Mucosa of gallbladder (tissue), 1 donor: ENCODE results near the gene CCDC117. TPM values are rescaled to one million over a fixed set of nuclear protein-coding genes. Genes with fewer than 3 reads are reported as not detected.
"Not testable (repeated sequence)": the region's sequence is repeated elsewhere in the genome, so short reads cannot be mapped to it uniquely, and the experiment has no call there.

Experiments used
- DNase-seq: peaks from one replicate; pipeline ENCODE4 v3.0.0-alpha.2; 2020; ENCODE audit warnings: low spot score
- total RNA-seq: library from RNA; stranded (reverse); gene quantifications from one replicate; pipeline ENCODE4 v1.2.1, GENCODE V29; 2021
- donor health status: DM: no; HTN: no; CAD: no.

The CCDC117 gene
- total RNA-seq, 1 donor from 2014 or later = 26.2 TPM

DNA sequence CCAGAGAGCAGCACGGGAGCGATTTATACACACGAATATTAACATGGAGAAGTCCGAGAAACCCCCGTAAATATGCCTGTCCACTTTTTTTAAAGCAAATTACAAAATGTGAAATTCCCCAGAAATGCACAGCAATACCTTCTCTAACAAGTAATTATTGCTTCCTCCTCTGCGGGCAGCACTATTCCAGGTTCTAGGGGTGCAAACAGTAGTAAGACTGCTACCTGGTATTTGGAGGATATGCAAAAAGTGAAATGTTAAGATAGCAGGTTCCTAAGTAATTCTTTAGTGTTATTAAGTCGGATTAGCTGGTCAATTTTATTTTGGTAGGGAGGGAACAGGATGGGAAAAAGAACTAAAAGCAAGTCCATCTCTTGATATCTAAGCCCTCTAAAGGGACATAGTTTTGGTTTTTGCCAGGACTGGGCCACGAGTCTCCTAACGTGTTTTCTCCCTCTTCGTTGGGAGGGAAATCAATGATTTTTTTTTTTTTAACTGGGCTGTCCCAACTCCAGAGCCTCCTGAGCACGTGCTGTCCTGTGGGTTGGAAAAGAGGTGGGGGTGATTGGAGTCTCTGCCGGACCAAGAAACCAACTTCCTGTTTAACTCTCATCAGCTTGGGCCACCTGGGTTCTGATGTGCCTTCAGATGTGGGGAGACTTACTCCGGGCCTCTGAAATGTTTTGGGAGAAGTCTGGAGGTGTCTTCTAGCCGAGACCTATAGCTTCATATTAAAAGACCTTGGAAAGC lies 29.5 kb downstream of the CCDC117 start:
- DNase-seq = peak; percentile 40

DNA sequence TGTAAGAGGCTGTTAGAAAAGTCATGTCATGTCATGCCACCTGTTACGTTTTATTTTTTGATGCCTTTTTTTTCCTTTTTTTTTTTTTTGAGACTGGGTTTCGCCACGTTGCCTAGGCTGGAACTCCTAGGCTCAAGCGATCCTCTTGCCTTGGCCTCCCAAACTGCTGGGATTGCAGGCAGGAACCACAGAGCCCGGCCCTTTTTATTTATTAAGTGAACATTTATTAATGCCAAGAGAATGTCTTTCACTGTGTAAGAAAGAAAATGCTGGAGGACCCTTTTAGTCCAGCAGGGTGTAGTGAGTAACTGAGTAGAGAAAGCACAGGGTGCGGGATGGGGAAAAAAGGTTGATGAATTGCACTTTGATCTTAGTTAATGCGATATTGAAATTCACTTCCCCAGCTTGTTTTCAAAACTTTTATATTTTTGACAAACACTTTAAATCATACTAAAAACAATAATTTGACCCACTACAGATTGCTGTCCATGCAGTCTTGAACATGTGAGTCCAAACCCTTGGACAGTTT lies 30.2 kb downstream of the CCDC117 start:
- no peak for DNase-seq

DNA sequence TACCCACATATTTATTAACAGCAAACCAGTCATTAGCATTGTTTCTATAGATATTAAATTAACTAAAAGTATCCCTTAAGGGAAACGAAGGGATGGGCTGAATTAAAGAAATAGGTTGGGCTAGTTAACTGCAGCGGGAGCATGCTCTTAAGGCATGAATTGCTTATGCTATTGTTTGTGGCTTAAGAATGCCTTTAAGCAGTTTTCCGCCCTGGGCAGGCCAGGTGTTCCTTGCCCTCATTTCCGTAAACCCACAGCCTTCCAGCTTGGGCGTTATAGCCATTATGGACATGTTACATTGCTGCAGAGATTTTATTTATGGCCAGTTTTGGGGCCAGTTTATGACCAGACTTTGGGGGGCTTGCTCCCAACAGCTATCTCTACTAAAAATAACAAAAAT lies 32.9 kb downstream of the CCDC117 start:
- not testable (repeated sequence) for DNase-seq

DNA sequence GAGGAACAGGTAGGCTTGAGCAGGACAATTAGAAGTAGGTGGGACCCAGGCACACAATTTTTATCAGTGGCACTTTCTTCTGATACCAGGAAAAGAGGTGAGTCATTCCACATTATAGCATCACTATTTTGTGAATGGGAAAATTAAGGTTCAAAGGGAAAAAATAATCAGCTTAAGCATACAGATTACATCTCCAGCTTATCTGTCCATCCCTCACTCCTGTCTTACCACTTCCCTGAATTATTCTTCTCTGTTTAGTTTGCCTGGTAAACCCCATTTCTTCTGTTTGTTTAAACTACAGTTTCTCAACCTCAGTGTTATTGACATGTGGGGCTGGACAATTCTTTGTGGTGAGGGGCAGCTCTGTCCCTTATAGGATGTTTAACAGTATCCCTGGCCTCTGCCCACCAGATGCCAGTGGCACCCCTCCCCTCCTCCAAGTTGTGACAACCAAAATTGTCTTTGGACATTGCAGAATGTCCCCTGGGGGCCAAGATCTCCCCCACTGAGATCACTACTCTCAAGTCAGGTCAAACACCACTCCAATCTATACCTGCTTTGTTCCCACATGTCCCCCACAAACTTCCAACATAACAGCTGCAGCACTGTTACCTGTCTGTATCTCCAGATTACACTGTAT lies 36.3 kb downstream of the CCDC117 start:
- no peak for DNase-seq

DNA sequence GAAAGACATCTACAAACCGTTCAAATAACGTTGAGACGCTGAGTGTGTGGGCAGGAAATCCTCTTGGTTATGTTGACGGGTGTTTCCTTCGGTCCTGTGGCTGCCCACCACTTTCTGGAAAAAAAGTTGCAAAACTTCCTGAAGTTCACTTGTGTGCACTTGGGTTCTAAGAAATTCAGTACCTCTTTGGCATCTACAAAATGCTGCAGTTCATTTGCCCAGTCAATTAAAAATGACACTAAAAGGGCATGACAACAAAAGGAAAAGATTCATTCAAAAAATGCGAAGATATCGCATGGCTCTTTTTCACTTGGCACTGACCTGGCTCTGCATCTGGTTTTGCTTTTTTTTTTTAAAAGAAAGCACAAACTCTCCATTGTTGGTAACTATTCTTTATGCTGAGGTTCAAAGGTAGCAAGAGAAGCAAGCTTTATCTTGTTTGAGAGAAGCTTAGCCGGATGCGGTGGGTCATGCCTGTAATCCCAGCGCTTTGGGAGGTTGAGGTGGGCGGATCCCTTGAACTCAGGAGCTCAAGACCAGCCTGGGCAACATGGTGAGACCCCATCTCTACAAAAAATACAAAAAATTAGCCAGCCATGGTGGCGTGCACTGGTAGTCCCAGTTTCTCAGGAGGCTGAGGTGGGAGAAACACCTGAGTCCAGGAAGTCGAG lies 38.5 kb downstream of the CCDC117 start:
- DNase-seq = peak; percentile 15

DNA sequence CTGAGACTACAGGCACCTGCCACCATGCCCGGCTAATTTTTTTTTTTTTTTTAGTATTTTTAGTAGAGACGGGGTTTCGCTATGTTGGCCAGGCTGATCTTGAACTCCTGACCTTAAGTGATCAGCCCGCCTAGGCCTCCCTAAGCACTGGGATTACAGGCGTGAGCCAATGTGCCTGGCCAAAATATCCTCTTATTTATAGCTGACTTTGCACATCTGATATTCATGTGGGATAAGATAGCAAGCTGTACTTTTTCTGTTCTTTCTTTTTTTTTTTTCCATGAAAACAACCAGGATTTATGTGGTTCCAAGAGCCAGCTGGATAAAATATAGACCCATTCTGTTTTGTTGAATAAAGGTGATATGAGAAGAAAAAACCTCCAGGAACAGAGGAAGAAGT lies 40.0 kb downstream of the CCDC117 start:
- no peak for DNase-seq

DNA sequence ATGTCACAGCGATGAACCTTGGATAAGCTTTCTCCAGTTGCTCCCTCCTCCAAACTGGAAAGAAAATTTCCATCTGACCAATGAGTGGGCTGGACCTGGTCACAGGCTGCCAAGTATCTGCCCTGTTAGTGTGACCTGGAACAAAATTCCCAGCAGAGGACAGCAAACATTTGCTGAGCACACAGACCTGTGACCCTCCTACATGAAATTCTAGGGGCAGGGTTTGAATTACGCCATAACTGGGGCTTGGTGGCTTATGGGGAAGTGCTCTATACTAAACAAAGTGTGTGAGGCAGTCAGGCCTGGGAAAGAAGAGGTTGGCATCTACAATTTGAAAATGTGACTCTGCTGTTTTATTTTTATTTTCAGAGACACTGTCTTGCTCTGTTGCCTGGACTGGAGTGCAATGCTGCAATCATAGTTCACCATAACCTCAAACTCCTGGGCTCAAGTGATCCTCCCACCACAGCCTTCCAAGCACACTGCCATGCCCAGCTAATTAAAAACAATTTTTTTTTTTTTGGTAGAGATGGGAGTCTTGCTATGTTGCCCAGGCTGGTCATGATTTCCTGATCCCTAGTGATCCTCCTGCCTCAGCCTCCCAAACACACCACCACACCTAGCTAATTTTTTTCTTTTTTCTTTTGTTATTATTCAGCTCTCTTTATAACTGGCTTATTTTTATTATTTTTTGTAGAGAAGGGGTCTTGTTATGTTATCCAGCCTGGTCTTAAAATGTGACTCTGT lies 41.5 kb downstream of the CCDC117 start:
- DNase-seq = peak; percentile 81

DNA sequence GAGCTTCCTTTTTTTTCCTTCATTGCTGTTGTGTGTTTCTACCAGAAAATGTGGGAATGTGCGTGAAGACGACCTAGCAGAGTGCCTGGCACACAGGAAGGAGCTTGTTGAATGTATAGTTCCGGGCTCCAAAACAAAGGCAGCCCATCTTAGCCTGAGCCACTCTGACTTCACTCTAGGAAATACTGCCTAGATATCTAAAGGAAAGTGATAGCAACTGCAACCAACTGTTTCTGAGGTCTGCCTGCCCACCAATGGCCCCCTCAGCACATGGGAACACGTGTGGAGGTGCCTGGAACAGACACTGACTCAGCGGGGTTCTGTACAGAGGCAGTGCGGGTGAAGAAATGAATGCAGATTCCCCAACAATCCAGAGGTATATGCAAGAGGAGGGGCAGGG lies 42.6 kb downstream of the CCDC117 start:
- DNase-seq = no peak

DNA sequence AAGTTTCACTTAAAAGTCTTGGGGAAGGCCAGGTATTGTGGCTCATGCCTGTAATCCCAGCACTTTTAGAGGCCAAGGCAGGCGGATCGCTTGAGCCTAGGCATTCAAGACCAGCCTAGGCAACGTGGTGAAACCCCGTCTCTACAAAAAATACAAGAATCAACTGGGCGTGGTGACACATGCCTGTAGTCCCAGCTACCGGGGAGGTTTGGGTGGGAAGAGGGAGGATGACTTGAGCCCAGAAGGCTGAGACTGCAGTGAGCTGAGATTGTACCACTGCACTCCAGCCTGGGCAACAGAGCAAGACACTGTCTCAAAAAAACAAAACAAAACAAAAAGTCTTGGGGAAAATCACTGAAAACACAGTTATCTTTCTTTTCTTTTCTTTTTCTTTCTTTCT lies 43.2 kb downstream of the CCDC117 start:
- DNase-seq = no peak

DNA sequence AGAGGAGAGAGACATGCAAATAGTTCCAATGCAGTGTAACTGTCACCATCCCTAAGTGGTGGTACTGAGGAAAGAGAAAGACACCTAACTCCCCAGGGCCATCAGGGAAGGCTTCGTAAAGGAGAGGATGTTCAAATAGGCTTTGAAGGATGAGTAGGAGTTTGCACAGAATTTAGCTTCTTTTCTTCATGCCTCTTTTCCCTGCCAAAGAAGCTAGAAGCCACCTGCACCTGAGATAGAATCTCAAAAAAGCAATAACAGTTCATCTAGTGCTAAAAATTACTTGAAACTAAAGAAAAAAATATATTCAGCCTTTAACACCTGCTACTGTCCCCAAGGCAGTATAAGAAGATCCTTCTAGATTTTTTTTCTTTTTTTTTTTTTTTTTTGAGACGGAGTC lies 44.6 kb downstream of the CCDC117 start:
- DNase-seq = no peak

DNA sequence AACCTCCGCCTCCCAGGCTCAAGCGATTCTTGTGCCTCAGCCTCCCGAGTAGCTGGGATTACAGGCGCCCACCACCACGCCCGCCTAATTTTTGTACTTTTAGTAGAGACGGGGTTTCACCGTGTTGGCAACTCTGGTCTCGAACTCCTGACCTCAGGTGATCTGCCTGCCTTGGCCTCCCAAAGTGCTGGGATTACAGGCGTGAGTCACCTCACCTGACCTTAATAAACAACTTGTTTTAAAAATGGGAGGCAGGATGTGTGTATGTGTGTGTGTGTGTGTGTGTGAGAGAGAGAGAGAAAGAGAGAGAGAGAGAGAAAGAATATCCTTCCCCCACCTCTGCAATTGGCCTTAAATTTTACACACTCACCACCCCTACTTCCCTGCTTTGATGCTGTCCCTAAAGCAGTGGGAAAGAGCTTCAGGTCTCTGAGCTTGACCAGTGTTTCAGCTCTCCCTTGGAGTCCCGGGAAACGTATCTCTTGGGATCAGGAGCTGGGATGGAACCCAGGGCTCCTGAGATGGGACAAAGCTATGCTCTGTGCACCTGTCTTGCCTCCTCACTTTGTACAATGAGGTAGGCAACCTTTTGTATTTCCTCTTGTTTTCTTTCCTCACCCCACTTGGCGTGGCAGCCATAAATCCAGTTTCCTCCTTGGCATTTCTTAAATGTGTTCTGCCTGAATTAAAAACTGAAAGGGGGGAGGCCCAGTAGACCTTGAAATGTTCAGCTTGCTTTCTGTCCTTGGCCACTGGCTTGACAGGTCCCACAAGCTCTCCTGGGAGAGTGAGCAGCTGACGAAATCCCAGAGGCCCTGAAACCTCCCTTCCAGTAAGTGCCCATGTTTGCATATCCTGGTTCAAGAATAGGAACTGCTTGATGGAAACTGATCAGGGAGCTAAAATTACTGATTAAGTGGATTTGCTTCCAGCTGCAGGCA lies 45.7 kb downstream of the CCDC117 start:
- DNase-seq = peak; percentile 78

DNA sequence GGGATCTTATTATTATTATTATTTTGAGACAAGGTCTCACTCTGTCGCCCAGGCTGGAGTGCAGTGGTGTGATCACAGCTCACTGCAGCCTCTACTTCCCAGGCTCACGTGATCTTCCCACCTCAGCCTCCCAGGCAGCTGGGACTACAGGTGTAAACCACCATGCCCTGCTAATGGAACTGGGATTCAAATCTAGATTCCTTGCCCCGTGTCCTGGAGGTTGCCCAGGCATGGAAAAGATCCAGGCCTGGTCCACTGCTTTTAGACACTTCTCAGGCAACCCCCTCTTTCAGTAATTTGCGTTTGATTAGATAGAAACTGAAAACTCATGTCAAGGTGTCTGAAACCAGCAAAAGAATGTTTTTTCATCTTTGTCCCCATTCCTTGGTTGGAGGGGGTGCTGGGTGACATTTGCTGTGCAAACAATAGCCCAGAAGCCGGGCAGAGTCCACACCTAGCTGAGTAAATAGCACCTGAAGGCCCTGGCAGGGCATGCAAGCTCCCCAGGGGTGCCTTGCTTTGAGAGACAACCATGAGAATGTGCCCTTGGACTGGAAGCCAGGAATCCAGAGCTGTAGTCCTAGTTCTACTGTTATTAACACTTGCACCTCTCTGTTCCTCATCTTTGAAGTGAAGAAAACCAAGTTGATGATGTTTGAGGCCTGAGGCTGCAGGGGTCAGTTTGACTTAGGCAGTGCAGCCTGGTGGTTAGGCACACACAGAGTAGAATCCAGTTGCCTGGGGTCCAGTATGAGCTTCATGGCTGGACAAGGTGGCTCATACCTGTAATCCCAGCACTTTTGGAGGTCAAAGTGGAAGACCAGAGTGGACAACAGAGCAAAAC lies 47.0 kb downstream of the CCDC117 start:
- peak; percentile 84 for DNase-seq

DNA sequence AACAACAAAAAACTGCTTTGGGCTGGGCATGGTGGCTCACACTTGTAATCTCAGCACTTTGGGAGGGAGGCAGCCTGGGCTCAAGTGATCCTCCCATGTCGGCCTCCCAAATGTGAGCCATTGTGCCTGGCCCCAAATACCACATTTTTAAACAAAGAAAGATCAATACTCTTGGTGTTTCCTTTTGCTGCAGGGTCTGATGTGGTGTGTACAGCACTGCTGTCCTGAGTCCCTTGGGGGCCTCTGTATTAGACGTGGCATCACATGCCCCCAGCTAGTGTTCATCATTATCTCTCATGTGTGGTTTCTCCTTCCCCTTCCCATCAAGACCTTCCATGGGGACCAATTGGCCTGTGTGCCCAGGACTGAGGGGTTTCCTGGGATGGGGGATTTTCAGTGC lies 48.4 kb downstream of the CCDC117 start:
- no peak for DNase-seq

DNA sequence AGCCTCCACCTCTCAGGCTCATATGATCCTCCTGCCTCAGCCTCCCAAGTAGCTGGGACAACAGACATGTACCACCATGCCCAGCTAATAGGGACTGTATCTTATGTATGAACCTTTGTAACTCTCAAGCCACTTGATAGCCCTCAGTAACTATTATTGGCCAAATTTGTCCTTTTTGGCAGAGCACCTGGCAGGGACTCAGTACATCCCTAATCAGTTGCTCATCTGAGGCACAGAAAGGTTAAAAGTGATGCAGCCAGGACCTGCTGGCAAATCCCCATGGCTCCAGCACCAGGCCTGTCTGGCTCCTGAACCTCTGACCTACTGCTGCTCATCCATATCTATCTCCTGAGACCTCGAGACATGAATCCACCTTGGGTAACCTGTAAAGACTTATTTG lies 49.0 kb downstream of the CCDC117 start:
- DNase-seq = no peak

DNA sequence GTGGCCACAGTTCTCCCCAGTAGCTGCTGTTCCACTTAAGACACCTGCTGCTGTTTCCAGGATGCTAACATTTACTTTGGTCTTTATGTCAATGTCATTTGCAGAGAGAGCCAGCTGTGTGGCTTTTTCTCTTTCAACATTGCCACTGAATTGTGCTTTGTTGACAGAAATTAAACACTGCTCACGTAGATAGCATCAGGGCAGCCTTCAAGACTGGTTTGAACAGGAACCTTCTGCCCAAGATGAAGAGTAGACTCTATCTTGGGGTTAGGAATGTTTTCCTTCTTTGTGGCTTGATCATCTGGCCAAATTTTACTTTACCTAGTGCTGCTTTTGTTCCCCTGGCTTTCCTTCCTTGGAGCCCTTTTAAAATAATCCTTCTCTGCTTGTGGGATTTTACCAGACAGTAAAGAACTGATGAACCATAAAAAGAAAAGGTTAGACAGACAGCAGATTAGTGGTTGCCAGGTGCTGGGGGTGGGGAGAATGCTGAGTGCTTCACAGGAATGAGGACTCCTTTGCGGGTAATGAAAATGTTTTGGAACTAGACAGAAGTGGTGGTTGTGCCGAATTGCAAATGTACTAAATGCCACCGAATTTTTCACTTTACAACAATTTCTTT lies 50.5 kb downstream of the CCDC117 start:
- DNase-seq = peak; percentile 27

DNA sequence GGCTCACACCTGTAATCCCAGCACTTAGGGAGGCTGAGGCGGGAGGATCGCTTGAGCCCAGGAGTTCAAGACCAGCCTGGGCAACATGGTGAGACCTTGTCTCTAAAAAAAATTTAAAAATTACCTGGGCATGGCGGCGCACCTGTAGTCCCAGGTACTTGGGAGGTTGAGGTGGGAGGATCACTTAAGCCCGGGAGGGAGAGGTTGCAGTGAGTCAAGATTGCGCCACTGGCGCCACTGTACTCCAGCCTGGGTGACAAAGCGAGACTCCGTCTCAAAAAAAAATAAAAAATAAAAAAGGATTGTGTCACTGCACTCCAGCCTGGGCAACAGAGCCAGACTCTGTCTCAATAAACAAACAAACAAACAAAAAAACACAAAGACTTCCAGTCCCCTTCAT lies 52.0 kb downstream of the CCDC117 start:
- not testable (repeated sequence) for DNase-seq

DNA sequence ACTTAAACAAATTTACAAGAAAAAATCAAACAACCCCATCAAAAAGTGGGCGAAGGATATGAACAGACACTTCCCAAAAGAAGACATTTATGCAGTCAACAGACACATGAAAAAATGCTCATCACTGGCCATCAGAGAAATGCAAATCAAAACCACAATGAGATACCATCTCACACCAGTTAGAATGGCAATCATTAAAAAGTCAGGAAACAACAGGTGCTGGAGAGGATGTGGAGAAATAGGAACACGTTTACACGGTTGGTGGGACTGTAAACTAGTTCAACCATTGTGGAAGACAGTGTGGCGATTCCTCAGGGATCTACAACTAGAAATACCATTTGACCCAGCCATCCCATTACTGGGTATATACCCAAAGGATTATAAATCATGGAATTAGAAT lies 53.9 kb downstream of the CCDC117 start:
- not testable (repeated sequence) for DNase-seq

DNA sequence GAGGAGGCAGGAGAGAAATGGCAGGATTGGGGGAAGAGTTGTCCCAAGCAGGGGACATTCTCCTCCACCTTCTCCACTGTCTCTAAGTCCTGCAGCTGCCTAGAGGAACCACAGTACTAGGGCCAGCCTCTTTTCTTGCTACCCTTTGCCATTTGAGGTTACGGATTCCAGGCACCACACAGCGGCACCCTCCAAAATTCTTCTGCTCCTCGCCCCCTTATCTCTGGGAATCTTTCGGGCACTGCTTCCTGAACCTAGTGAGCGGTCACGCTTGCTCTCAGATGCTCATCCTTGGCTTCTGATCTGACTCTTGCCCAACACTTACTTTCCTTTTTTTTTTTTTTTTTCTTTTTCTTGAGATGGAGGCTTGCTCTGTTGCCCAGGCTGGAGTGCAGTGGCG lies 54.4 kb downstream of the CCDC117 start:
- no peak for DNase-seq

DNA sequence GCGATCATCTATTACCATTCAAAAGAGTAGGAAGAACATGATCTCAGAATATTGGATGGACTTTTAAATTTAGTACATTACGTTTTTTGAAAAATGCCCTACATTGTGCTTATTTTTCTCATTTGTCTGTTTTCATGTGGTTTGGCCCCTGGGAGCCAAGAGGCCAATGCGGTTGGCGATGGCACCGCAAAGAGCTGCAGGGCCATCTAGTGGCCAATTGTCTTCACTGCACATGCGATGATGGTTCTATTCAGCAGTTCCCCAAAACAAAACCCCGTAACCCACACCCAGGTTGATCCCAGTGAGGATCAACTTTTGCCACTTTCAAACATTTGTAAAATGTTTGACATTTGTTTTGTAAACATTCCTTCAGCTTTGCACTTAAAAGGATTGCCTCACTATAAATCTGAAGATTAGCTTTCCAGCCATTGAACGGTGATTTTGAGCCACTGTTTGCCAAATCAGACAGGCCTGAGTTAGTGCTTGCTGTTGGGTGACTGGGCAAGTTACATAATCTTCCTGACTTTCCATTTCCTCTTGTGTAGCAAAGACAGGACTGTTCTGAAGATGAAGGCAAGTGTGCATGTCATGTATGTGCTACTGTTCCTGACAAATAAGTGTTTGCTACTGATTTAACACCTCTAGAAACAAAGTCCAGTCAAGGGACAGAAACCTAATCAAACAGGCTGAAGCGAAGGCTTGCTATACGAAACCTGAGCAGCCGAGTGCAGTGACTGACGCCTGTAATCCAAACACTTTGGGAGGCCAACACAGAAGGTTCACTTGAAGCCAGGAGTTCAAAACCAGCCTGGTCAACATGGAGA lies 57.1 kb downstream of the CCDC117 start:
- peak; percentile 84 for DNase-seq
